GM19395 (cell line): ENCODE results near the gene SLC4A5.

Experiments
- ATAC-seq: cut with Tn5 transposase; IDR thresholded peaks from one replicate; pipeline ENCODE4 v1.9.1; 2021; ENCODE audit warnings: mild to moderate bottlenecking, moderate library complexity; ENCODE audit not compliant: unreplicated experiment

The SLC4A5 gene, protein sequence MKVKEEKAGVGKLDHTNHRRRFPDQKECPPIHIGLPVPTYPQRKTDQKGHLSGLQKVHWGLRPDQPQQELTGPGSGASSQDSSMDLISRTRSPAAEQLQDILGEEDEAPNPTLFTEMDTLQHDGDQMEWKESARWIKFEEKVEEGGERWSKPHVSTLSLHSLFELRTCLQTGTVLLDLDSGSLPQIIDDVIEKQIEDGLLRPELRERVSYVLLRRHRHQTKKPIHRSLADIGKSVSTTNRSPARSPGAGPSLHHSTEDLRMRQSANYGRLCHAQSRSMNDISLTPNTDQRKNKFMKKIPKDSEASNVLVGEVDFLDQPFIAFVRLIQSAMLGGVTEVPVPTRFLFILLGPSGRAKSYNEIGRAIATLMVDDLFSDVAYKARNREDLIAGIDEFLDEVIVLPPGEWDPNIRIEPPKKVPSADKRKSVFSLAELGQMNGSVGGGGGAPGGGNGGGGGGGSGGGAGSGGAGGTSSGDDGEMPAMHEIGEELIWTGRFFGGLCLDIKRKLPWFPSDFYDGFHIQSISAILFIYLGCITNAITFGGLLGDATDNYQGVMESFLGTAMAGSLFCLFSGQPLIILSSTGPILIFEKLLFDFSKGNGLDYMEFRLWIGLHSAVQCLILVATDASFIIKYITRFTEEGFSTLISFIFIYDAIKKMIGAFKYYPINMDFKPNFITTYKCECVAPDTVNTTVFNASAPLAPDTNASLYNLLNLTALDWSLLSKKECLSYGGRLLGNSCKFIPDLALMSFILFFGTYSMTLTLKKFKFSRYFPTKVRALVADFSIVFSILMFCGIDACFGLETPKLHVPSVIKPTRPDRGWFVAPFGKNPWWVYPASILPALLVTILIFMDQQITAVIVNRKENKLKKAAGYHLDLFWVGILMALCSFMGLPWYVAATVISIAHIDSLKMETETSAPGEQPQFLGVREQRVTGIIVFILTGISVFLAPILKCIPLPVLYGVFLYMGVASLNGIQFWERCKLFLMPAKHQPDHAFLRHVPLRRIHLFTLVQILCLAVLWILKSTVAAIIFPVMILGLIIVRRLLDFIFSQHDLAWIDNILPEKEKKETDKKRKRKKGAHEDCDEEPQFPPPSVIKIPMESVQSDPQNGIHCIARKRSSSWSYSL

DNA sequence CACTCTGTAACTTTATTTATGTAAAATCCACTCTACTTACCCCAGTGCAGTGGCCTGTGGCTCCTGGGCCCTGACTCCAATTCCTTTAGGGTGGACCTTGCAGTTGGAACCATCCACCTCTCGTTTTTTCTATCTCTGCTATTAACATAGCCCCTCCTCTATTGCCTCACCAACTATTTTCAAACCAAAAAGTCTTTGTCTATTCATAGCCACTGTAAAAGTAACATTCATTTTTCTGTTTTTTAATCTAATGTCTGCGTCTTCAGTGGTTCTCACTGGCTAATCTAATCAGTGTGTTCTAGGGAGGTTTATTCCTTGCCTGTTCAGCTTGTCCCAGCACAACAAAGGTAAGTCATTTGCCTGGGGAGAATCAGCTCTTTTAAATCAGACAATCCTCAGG is at the start of gene SLC4A5:
Gene SLC4A5, minus strand, starts transcription at position 101 of the 400 bp plus-strand sequence. CDS start 28,393 bp downstream, outside the sequence.
- ATAC-seq: no peak

DNA sequence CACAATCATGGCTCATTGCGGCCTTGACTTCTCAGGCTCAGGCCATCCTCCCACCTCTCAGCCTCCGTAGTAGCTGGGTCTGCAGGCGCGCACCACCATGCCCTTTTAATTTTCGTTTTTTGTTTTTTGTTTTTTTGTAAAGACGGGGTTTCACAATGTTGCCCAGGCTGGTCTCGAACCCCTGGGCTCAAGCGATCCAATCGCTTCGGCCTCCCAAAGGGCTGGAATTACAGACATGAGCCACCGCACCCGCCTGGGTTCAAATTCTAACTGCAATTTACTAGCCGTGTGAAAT is 49.2 kb upstream of the SLC4A5 start:
- no peak for ATAC-seq

DNA sequence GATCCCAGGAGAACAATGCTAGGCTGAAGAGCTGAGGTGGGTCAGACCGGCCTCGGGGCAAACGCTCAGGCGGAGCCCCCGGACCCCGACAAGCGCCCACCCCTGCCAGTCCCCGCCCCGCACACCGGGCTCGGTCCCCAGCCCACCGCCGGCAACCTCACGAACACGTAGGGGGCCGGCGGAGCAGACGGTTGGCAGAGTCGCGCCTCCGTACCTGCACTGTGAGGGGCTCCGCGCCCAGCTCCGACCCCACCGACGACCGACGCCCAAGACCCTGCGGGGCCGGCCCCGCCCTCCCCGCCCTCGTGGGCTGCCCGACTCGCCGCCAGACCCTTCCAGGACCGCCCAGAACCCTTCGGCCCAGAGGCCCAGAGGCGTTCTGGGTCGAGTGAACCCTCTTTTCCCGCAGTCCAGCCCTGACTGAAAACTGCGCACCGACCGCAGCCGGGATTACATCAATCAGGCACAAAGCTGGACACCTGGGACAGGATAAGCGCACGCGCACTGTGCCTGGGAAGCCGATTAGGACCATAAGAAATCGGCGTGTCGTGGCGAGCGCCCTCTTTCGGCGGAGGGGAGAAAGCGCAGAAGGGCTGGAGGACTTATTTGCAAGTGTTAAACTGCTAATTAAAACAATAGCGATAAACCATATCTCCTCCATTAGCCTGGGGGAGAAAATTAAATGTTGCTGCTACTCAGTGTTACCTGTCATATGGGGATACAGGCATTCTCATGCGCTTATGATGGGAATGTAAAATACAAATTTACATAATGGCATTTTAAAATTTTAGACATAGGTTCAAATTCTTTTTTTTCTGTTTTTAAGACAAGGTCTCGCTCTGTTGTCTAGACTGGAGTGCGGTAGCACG is 48.6 kb upstream of the SLC4A5 start:
- ATAC-seq: peak; percentile 74

DNA sequence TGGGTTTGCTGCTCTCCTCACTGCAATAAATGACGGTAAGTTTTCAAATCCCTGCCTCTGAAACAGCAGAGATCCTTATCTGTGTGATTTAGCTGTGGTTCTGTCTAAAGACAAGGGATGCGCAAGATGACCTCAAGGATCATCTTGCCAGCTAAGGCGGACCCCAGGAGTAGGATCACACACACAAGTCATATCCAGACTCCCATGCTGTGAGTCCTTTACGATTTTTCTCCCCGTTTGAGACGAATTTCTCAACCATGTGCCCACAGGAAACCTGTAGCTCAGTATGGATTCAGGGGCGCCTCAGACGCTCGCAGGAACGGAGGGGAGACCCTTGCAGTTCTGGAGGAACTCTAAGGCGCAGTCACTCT is 48.0 kb upstream of the SLC4A5 start:
- peak; percentile 26 for ATAC-seq

DNA sequence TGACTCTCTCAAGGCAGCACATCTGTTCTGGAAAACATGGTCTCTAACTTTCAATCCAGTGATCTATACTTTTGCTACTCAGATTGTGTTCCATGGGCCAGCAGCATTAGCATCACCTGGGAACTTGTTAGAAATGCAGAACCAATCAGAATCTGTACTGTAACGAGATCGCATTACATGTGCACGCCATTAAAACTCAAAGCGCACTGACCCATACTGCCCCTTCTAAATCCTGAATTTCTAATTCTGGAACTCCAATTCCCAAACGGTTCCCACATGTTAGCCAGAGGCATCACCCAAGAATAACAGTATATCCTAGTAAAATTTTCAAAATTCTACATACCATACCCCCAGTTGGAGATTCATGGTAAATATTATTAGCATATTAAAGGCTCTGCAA is 47.4 kb upstream of the SLC4A5 start:
- ATAC-seq: no peak

DNA sequence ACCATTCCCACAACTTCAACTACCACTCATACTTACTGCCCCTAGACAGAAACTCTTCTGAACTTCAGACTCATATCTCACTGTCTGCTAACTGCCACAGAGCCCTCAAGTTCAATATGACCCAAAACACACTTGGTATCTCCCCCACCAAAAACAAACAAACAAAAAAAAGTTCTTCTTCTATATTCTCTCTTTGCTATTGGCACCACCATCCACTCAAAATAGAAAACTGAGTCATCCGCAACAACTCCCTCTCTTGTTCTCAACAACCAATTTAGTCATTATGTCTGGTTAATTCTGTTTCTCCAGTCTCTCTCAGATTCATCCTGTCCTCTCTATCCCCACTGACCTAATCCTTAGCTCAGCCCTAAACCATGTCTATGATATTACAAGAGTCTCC is 44.1 kb upstream of the SLC4A5 start:
- no peak for ATAC-seq

DNA sequence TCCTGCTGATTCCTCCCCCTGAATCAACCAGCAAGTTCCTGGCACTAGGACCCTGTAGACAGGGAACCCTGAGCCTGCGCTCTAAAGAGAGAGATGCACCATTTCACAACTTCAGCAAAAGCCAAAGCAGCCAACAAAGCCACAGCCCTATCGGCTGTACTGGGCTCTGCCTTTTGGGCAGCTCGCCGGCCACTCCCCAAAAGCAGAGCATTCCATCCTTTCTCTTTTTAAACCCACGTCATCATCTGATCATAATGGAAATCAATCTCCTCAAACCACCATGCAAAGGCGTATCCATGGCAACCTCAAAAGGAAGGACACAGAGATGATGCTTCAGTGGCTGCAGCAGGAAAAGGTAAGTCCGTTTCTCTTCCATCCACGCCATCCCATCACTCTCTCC is 42.2 kb upstream of the SLC4A5 start:
- no peak for ATAC-seq

DNA sequence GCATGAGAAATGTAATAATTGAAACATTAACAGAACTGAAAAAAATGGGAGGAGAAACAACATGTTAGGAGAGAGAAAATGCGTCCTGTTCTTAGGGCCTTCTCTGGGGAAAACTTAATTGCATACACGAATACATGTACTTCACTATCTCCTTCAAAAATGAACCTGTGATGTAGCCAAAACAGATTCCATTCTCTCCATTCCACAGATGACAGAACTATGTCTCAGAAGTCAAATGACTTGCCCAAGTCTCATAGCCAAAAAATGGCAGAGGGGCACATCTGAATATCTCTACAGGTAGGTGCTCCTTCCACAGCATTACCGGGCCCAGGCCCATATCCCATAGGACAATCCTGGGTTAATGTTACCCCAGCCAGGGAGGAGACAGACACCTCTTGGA is 40.8 kb upstream of the SLC4A5 start:
- ATAC-seq: no peak

DNA sequence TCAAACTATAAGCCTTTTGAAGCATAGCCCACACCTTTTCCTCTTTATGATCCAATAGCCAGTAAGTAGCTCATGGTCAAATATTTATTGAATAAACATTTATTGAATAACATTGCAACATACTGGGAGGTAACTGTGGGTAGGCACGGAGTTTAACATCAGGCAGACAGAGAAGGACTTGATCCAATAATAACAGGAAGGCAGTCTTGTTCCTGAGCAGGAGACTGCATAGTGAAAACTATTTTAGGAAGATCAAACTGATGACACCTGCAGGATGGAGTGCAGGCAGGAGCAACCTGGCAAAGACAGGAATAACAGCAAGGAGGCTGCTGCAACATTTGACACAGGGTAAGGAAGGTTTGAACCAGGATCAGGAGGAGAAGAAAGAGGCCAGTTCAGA is 40.0 kb upstream of the SLC4A5 start:
- ATAC-seq: no peak

DNA sequence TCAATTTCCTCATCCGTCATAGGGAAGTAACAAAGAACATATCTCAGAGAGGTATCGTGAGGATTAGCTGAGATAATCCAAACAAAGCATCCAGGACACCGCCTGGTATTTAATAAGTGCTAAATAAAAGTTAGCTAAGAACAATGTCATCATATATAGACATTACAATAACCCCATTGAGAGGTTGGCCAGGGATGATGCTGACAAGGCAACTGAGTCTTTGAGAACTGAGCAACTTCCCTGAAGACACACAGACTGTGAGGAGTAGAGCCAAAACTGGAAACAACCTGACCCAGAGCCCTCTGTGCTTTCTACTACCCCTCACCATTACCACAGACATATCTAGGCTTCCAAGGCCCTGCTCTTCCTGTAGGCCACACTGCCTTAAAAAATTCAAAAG is 38.5 kb upstream of the SLC4A5 start:
- no peak for ATAC-seq

DNA sequence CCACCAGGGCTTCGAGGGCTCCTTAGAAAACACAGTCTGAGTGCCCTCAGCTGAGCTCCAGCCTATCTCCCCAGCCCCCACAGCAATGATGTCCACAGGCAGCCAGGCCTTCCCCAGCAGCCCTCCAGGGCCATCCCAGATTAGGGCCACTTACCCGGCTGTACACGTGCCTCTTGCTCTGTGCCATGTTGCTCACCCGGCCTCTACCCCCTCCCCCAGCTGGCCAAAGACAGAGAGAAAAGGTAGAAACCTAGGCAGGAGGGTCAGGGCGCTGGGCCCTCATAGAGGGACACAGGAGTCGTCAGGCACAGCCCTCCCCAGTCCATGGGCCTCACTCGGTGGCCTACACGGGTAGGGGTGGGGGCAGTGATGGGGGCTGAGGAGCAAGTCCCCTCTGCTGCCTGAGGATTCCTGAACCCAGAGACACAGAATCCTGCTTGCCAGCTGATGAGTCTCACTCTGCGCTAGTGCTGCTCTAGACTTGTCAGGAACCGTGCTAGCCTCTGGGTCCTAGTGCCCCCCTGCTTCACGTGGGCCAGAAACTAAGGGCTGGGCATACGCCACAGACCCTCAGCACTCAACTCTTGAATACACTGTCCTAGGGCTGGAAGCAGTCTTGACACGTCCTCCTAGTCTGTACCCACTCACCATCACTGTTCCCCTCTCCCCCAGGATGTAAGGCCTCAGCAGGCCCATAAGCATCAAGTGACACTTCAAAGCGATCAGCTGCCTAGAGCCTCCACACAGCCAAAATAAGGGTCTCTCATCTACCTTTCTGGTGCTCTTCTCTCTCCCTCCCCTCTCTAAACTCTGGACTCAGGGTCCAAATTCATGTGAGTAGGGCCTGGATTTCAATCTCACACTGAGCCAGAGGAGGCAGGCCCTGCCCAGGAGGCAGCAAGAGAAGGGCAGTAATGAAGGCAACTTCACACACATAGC is 36.9 kb upstream of the SLC4A5 start, which contains the start of gene DCTN1:
Gene DCTN1, minus strand, starts transcription at position 461 of the 939 bp plus-strand sequence. Its CDS starts 274 bp downstream, at position 187.
- no peak for ATAC-seq

DNA sequence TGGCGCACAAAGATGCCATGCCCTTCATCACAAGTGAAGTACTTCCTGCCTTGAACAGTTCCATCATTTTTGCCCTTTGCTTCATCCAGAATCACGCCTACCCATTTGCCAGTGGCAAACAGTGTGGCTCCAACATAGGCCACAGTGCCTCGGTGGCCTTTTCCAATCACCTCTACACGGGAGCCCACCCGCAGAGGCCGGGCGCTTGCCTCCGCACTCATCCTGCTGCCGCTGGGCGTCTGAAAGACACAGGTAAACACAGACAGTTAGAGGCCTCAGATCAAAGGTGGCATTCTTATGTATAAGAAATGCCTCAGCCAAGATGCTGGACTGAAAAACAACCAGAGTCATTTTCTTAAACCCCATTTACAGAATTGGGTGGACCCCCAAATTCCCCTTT is 34.8 kb upstream of the SLC4A5 start:
- ATAC-seq: no peak

DNA sequence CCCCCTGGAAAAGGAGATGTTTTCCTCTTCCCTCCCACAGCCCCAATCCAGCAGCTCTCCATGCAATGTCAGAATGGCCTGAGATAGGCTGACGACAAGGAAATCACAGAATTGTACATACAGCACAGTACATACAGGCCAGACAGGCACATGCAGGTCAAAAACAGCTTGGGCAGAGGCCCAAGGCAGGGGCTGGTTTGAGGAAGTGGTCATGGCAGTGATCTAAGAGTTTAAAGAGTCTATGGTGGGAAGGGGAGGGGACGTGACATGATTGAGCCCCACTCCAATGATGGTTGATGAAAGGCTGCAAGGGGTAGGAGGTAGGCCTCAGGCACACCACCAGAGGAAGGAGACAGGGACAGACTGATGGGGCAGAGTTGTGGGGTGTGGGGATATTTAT is 32.6 kb upstream of the SLC4A5 start:
- ATAC-seq: no peak

DNA sequence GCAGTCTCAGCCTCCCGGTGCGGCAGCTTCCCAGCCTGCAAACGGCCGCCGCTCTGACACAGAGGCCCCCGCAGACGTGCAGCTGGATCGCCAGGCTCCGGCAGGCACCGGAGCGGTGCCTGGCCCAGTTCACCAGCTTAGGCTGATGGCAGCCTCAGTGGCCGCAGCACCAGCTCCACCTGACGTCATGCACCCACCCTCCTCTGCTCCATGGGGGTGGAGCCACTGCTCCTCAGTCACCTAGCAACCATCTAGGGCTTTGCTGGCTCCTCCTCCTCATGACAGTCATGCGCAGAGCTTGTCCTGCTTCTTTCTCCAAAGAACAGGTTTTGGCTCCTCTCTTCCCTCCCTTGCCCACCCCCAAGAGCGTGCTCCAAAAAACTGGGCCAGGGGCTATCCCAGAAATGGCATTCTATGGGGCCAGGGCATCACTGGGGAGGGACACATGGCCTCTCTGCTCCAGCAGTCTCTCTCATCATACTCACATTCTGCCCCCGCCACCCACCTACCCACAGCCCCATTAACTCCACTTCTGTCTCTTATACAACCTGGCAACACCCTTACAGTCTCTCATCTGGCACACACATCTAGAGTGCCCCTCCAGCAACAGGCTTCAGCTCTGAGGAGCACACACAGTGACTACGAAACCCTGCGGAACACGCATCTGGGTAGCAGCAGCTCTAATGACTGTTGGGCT is 31.4 kb upstream of the SLC4A5 start:
- no peak for ATAC-seq

DNA sequence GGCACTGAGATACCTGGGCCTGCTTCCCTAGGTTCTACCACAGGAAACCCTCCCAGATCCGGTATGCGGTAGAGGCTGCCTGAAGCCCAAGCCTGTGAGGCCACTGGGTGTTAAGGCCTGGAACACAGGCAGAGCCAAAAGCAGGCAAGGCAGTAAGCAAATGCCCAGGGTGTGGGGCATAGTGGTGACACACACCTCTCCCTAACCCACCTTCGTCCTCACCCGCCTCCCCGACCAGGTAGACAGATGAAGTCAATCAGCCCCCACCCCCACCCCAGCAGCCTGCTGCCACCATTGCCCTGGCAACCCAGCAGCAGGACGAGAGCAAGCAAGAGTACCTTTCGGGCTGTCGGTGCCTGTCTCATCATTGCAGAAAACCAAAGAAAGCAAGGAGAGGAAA is 30.8 kb upstream of the SLC4A5 start:
- no peak for ATAC-seq

DNA sequence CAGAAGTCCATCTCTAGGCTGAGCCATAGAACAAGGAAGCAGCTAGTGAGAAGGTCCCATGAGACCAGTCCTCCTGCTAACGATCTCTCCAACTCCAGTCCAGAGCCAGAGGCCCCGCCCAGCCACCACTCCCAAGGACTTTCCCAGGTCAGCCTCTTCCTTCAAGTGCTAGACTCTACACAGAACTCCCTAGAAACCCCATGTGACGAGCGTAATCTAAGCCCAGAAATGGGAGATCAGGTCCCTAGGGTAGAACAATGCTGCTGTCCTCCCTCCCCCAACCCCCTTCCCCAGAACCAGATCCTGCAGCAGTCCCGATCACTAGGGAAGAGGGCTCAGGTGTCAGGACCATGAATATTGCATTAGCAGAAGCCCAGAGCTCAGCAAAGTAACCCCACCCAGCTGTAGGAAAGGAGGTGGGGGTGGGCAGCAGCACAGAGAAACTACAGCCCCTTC is 30.0 kb upstream of the SLC4A5 start:
- ATAC-seq: no peak

DNA sequence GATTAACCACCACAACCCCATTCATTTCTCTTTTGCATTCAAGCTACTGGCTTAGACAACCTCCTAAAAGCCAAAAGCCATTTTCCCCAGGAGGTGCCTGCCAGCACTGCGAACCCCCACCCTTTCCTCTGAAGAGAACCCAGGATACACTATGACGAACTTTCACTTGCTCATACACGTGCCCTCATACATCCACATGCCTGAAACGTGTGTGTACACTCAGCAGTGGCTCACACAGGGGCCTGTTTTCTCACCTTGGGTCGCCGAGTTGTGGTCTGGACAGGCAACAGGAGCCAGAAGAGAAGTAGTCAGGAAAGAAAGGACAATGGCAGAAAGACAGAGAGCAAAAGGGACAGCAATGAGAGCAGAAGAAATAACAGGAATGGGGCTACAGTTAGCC is 29.5 kb upstream of the SLC4A5 start:
- no peak for ATAC-seq

DNA sequence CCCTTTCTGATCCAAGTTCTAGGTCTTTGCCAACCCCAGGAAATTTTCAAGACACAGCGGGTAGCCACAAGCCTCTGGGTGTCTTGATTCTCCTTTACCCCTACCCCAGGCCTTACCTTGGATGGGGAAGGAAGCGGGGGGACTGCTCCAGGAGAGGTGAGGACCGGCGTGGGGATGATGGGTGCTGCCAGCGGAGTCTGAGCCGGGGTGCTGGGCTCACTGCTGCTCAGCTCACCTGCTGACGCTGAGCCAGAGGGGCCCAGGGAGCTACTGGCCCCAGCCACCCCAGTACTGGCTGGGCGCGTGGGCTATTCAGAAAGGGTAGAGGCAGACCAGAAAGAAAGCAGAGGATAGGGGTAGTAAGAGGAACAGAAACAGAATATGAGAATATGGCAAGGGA is 28.2 kb upstream of the SLC4A5 start:
- ATAC-seq: no peak

DNA sequence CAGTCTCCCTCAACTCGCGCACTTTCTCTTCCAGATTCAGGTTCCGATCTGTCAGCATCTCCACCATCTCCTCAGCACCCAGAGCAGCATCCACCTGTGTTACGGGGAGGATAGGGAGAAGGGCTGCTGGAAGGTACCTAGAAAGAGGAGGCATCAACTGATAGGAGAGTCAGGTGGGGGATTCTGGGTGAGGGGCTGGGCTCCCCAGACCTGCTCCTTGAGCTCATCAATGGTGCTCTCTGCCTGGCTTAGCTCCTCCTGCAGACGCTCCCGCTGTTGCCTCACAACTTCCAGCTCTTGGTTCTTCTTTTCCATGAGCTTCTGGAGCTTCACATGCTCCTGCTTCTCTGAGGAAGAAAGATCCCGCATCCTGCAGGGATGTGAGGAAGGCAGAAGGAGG is 26.8 kb upstream of the SLC4A5 start:
- no peak for ATAC-seq
